Measurements from ENCODE around the gene NPHP1. TPM values are rescaled to one million over a fixed set of nuclear protein-coding genes. Genes with fewer than 3 reads are reported as not detected.
"Not testable (repeated sequence)": the region's sequence is repeated elsewhere in the genome, so short reads cannot be mapped to it uniquely, and the experiment has no call there.

The NPHP1 gene
- total and polyA plus RNA-seq, 2 of the 4 experiments (the other 2 are of a cell fraction), result 1.8 to 2.5 TPM

DNA sequence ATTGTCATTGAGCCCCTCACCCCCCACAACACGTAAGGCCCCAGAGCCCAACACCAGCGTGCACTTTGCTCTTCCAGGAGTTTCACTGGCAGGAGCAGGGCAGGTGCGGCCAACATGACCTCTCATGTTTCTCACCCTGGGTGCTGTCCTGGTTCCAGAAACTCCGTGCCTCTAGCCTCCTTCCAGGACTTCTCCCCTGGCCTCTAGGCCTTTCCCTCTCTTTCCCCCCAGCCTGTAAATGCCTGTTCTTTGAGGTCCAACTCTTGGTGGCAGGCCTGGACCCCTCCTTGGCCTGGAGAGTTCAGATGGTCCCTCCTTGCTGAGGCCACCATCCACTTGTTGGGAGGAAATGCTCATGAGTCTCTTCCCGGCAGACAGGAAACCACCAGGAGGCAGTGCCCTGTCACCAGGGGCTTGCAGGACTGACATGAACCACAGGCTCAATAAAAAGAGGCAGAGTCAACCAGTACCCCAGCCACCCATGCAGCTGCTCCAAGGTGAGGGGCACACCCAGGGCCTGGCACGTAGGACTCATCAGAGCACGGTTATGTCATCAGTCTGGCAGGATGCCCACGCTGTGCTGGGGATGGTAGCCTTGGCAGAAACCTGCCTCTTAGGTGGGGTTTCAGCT is 90.7 kb downstream of the NPHP1 start:
- CTCF ChIA-PET, result no interaction called here
- H2AFZ ChIP-seq (replicated peaks; ENCODE audit: low read length, poor library complexity), result no peak overlapping the region
- H3K4me2 ChIP-seq (ENCODE audit: low read depth, low read length), result no peak overlapping the region
- no peak overlapping the region for H3K14ac ChIP-seq (replicated peaks; ENCODE audit: low read depth, low read length)
- H3K9me1 ChIP-seq (ENCODE audit: insufficient read depth, low read length), result no peaks in the 10 kb centered on the region
- H3K4me3 ChIP-seq (ENCODE audit: insufficient read depth, low read depth, low read length), result no peak overlapping the region
- no peak overlapping the region for H2BK20ac ChIP-seq (ENCODE audit: low read depth, low read length)
- no peak overlapping the region for H3K23ac ChIP-seq (ENCODE audit: low read depth, low read length)
- no peak overlapping the region for H4K8ac ChIP-seq (ENCODE audit: low read depth in 2 of 2, low read length in 2 of 2)
- no peak overlapping the region for H2AK5ac ChIP-seq (ENCODE audit: low read depth, low read length)
- ATAC-seq (ENCODE audit: low read depth), result no peak
- no peak for TF ChIP-seq CHD1 (IDR thresholded peaks at IDR 0.05; ENCODE audit: low read depth, low read length)
- no peak overlapping the region for H2BK120ac ChIP-seq (ENCODE audit: low read depth, low read length)
- H4K91ac ChIP-seq (ENCODE audit: insufficient read depth, low read depth, low read length), result no peak overlapping the region
- H3K4me1 ChIP-seq (ENCODE audit: control insufficient read depth, insufficient read depth, low read length), result no peaks in the 10 kb centered on the region
- H3K4ac ChIP-seq (ENCODE audit: low read depth, low read length), result no peak overlapping the region
- 100% methylated on average over 3 of the region's 8 CpGs; no CpG with 5 or more reads in 1 of the 2 experiments for WGBS, 2 experiments (ENCODE audit: extremely low coverage in 2 of 2, insufficient read length in 1 of 2)
- no peak overlapping the region for H4K5ac ChIP-seq (ENCODE audit: low read depth, low read length)
- BruUV-seq (replicated peaks), result no TSS peak
- POLR2A ChIA-PET (ENCODE audit: unreplicated experiment), result interaction anchor here (0.6 kb wide), 1 partner anchor 11 kb away, joined by 4 read pairs; no protein-coding TSS in a partner anchor
- H3K56ac ChIP-seq (ENCODE audit: extremely low read depth, insufficient read depth, low read length), result no peak overlapping the region
- H3K9me3 ChIP-seq (ENCODE audit: control insufficient read depth, insufficient read depth, low read length), result no peaks in the 10 kb centered on the region
- in situ Hi-C loops (cut with MboI; ENCODE audit: low sequenced_read_pairs), result no loop called here
- H3K9ac ChIP-seq (ENCODE audit: low read depth, low read length), result no peak overlapping the region
- H3K18ac ChIP-seq (ENCODE audit: low read depth, low read length), result no peak overlapping the region
- no peaks in the 10 kb centered on the region for H3K36me3 ChIP-seq (ENCODE audit: control insufficient read depth, insufficient read depth, low read length)
- no peak overlapping the region for H3K27ac ChIP-seq (ENCODE audit: insufficient read depth, low read length)
- H3K27me3 ChIP-seq (ENCODE audit: control insufficient read depth, insufficient read depth, low read length), result peaks cover 12% of the 10 kb centered on the region
- no peak overlapping the region for H2BK5ac ChIP-seq (ENCODE audit: low read depth, low read length, poor library complexity, severe bottlenecking)
- H2AK9ac ChIP-seq (replicated peaks; ENCODE audit: low read depth, low read length, poor library complexity), result no peak overlapping the region
- dilution Hi-C loops (cut with HindIII; ENCODE audit: low sequenced_read_pairs, unreplicated experiment), result no loop called here
- H2BK15ac ChIP-seq (ENCODE audit: low read depth, low read length), result no peak overlapping the region
- H4K20me1 ChIP-seq (ENCODE audit: insufficient read depth, low read length), result no peaks in the 10 kb centered on the region
- DNase-seq, result no peak
- H3K79me1 ChIP-seq (ENCODE audit: low read depth in 1 of 2, low read length in 2 of 2), result no peaks in the 10 kb centered on the region
- intact Hi-C loops (cut with micrococcal nuclease), result no loop called here

DNA sequence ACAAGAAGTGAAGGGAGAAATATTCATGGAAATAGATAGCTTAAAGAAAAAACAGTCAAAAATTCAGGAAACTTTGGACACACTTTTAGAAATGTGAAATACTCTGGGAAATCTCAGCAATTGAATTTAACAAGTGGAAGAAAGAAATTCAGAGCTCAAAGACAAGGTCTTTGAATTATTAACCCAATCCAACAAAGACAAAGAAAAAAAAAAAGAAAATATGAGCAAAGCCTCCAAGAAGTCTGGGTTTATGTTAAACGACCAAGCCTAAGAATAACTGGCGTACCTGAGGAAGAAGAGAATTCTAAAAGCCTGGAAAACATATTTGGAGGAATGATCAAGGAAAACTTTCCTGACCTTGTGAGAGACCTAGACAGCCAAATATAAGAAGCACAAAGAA is 96.5 kb downstream of the NPHP1 start:
- dilution Hi-C loops (cut with HindIII; ENCODE audit: low sequenced_read_pairs, unreplicated experiment); DNase-seq: not testable (repeated sequence)
- CTCF ChIA-PET, result interaction anchor here (1.2 kb wide), 1 partner anchor 8 kb away, joined by 5 read pairs; no protein-coding TSS in a partner anchor

More for the DNA sequence above, 96.5 kb downstream of the NPHP1 start:
- H3K4ac ChIP-seq (ENCODE audit: low read depth, low read length); H3K27me3 ChIP-seq (ENCODE audit: control insufficient read depth, insufficient read depth, low read length); H4K91ac ChIP-seq (ENCODE audit: insufficient read depth, low read depth, low read length); H3K23ac ChIP-seq (ENCODE audit: low read depth, low read length); in situ Hi-C loops (cut with MboI; ENCODE audit: low sequenced_read_pairs); H2BK120ac ChIP-seq (ENCODE audit: low read depth, low read length); H2AK9ac ChIP-seq (replicated peaks; ENCODE audit: low read depth, low read length, poor library complexity); H2BK5ac ChIP-seq (ENCODE audit: low read depth, low read length, poor library complexity, severe bottlenecking); H4K8ac ChIP-seq (ENCODE audit: low read depth in 2 of 2, low read length in 2 of 2); BruUV-seq (replicated peaks); H2AFZ ChIP-seq (replicated peaks; ENCODE audit: low read length, poor library complexity); H3K9me3 ChIP-seq (ENCODE audit: control insufficient read depth, insufficient read depth, low read length); H4K20me1 ChIP-seq (ENCODE audit: insufficient read depth, low read length); H3K4me2 ChIP-seq (ENCODE audit: low read depth, low read length); H3K27ac ChIP-seq (ENCODE audit: insufficient read depth, low read length); H3K79me1 ChIP-seq (ENCODE audit: low read depth in 1 of 2, low read length in 2 of 2); H3K36me3 ChIP-seq (ENCODE audit: control insufficient read depth, insufficient read depth, low read length); ATAC-seq (ENCODE audit: low read depth); H2BK15ac ChIP-seq (ENCODE audit: low read depth, low read length); H3K9ac ChIP-seq (ENCODE audit: low read depth, low read length); H3K4me3 ChIP-seq (ENCODE audit: insufficient read depth, low read depth, low read length); H2AK5ac ChIP-seq (ENCODE audit: low read depth, low read length); H2BK20ac ChIP-seq (ENCODE audit: low read depth, low read length); H4K5ac ChIP-seq (ENCODE audit: low read depth, low read length); H3K56ac ChIP-seq (ENCODE audit: extremely low read depth, insufficient read depth, low read length); intact Hi-C loops (cut with micrococcal nuclease); H3K14ac ChIP-seq (replicated peaks; ENCODE audit: low read depth, low read length); H3K18ac ChIP-seq (ENCODE audit: low read depth, low read length): not testable (repeated sequence)
- Histone ChIP-seq H3K9me1 (ENCODE audit: insufficient read depth, low read length) (peaks cover 21% of the 10 kb centered on the region), H3K4me1 (ENCODE audit: control insufficient read depth, insufficient read depth, low read length) (peaks cover 17% of the 10 kb centered on the region)
- WGBS, 2 experiments (ENCODE audit: extremely low coverage in 2 of 2, insufficient read length in 1 of 2), result no CpG with 5 or more reads among the region's 2 CpGs
- POLR2A ChIA-PET (ENCODE audit: unreplicated experiment), result interaction anchor here (0.6 kb wide), 1 partner anchor 1141 kb away, joined by 3 read pairs; no protein-coding TSS in a partner anchor
